WI38 (cell line): Measurements from ENCODE around the gene ZBED2.

Experiments
- H3K4me3 ChIP-seq: 2 replicates; pipeline ENCODE4 v1.5.1; 2011; ENCODE audit warnings: low read depth, mild to moderate bottlenecking, control low read depth, low read length
- CTCF ChIP-seq: IDR thresholded peaks from 2 replicates; pipeline ENCODE4 v1.5.1; 2012; ENCODE audit warnings: low read depth, mild to moderate bottlenecking, control low read depth, low read length

The ZBED2 gene

GRCh38 chr3:111604119-111604518 is 9.0 kb upstream of the ZBED2 start:
- no peak for TF ChIP-seq CTCF

GRCh38 chr3:111603679-111604078 is 8.5 kb upstream of the ZBED2 start:
- no peak overlapping the region for H3K4me3 ChIP-seq
- no peak for TF ChIP-seq CTCF

More at GRCh38 chr3:111604119-111604518, 9.0 kb upstream of the ZBED2 start:
- no peak overlapping the region for H3K4me3 ChIP-seq

- no peak overlapping the region for H3K4me3 ChIP-seq
- no peak for TF ChIP-seq CTCF
Observed at GRCh38 chr3:111601810-111602209, 6.7 kb upstream of the ZBED2 start.

GRCh38 chr3:111598552-111598951 is 3.4 kb upstream of the ZBED2 start:
- no peak for TF ChIP-seq CTCF
- no peak overlapping the region for H3K4me3 ChIP-seq

GRCh38 chr3:111598139-111598538 is 3.0 kb upstream of the ZBED2 start:
- TF ChIP-seq CTCF = no peak
- no peak overlapping the region for H3K4me3 ChIP-seq

GRCh38 chr3:111596328-111596727 is 1.2 kb upstream of the ZBED2 start:
- TF ChIP-seq CTCF = no peak
- H3K4me3 ChIP-seq = no peak overlapping the region

- H3K4me3 ChIP-seq = no peak overlapping the region
- TF ChIP-seq CTCF = no peak
Observed at GRCh38 chr3:111594781-111595180, 365 bp downstream of the ZBED2 start.
